Measurements from ENCODE around the gene RPS21. TPM values are rescaled to one million over a fixed set of nuclear protein-coding genes. Genes with fewer than 3 reads are reported as not detected.

Gene RPS21
- polyA plus RNA-seq, 1 of the 3 experiments (the other 2 are of a cell fraction) = 16,625 TPM

DNA sequence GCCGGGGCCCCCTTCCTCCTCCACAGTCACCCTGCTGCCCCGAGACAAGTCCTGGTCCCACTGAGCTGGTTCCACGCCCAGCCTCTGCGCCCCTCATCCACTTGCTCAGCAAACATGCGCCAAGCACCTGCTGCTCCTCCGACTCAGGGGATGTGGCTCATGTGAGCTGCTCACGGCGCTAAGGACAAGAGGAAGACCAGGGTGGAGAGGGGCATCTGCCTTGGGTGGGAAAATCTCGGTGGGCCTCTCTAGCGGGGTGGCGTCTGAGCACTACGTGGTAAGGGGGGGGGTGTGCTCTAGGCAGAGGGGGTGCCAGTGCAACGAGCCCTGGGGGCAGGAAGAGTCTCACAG is 24.3 kb upstream of the RPS21 start:
- Histone ChIP-seq H3K4me1 (ENCODE audit: control insufficient read depth in 1 of 2, insufficient read depth in 2 of 2, low read depth in 1 of 2, low read length in 1 of 2) (peaks cover 5 to 74% of the 10 kb centered on the region in 2 experiments; a peak in 3 of 4 replicates), H3K4me2 (no peak overlapping the region), H3K27me3 (ENCODE audit: insufficient read depth) (no peaks in the 10 kb centered on the region), H3K9me2 (no peaks in the 10 kb centered on the region), H3K36me3 (replicated peaks in 1 of 2; ENCODE audit: control insufficient read depth in 1 of 2, insufficient read depth in 2 of 2, low read length in 1 of 2) (peaks cover 0 to 7% of the 10 kb centered on the region in 2 experiments), H3K4me3 (ENCODE audit: low read depth in 2 of 2, low read length in 1 of 2) (no peak overlapping the region), H3K9me3 (no peaks in the 10 kb centered on the region), H4K20me1 (ENCODE audit: insufficient read depth) (peaks cover 31% of the 10 kb centered on the region), H2AFZ (ENCODE audit: low read depth) (no peak overlapping the region), H3K79me2 (ENCODE audit: insufficient read depth) (peaks cover 28% of the 10 kb centered on the region), H3K9ac (no peak overlapping the region), H3F3A (replicated peaks; ENCODE audit: insufficient read depth) (peaks cover 3% of the 10 kb centered on the region), H3K27ac (ENCODE audit: low read depth in 2 of 2, low read length in 1 of 2) (no peak overlapping the region; a peak in 1 of 4 replicates)
- ChIA-PET CTCF (interaction anchor here (12.0 kb wide), 1 partner anchor 18 kb away, joined by 127 read pairs; no protein-coding TSS in a partner anchor), POLR2A (no interaction called here)
- no peak for TF ChIP-seq FOXJ3 (CRISPR knock-in tag; IDR thresholded peaks at IDR 0.05)
- no peak for TF ChIP-seq ZBTB33 (IDR thresholded peaks at IDR 0.05; ENCODE audit: borderline replicate concordance, low read depth)
- TF ChIP-seq POLR2AphosphoS5 (IDR thresholded peaks at IDR 0.05; ENCODE audit: low read depth, low read length) = no peak
- TF ChIP-seq, protein P1, sequence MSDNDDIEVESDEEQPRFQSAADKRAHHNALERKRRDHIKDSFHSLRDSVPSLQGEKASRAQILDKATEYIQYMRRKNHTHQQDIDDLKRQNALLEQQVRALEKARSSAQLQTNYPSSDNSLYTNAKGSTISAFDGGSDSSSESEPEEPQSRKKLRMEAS (IDR thresholded peaks at IDR 0.05; ENCODE audit: low read depth) = no peak
- TF ChIP-seq REST (IDR thresholded peaks at IDR 0.05; ENCODE audit: low read depth, low read length) = no peak
- no peak for TF ChIP-seq NFIC (IDR thresholded peaks at IDR 0.05; ENCODE audit: borderline replicate concordance)
- TF ChIP-seq YY1 (IDR thresholded peaks at IDR 0.05; ENCODE audit: low read depth) = no peak
- TF ChIP-seq NRF1 (IDR thresholded peaks at IDR 0.05; ENCODE audit: low read depth, low read length) = no peak
- TF ChIP-seq, protein P2, sequence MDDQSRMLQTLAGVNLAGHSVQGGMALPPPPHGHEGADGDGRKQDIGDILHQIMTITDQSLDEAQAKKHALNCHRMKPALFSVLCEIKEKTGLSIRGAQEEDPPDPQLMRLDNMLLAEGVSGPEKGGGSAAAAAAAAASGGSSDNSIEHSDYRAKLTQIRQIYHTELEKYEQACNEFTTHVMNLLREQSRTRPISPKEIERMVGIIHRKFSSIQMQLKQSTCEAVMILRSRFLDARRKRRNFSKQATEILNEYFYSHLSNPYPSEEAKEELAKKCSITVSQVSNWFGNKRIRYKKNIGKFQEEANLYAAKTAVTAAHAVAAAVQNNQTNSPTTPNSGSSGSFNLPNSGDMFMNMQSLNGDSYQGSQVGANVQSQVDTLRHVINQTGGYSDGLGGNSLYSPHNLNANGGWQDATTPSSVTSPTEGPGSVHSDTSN (IDR thresholded peaks at IDR 0.05) = no peak
- no peak for TF ChIP-seq RFX5 (IDR thresholded peaks at IDR 0.05; ENCODE audit: low read length)
- no peak for TF ChIP-seq USF1 (IDR thresholded peaks at IDR 0.05; ENCODE audit: borderline replicate concordance, low read depth)
- no peak for TF ChIP-seq GATA2 (CRISPR knock-in tag; IDR thresholded peaks at IDR 0.05)
- no peak for TF ChIP-seq RCOR1 (IDR thresholded peaks at IDR 0.05; ENCODE audit: low read length)
- TF ChIP-seq SIN3A (IDR thresholded peaks at IDR 0.05; ENCODE audit: borderline replicate concordance, low read depth, low read length) = no peak
- TF ChIP-seq FOXM1 (IDR thresholded peaks at IDR 0.05; ENCODE audit: low read depth) = no peak
- no peak for TF ChIP-seq EZH2phosphoT487 (IDR thresholded peaks at IDR 0.05; ENCODE audit: borderline replicate concordance, low read depth)
- TF ChIP-seq JUND (IDR thresholded peaks at IDR 0.05) = no peak
- DNase-seq = no peak
- 85% methylated on average over 11 of the region's 13 CpGs for WGBS (ENCODE audit: low lambda C conversion rate)
